Adrenal gland (tissue), 12 donors: Measurements from ENCODE around the gene NPHP3. TPM values are rescaled to one million over a fixed set of nuclear protein-coding genes. Genes with fewer than 3 reads are reported as not detected.

Experiments
- DNase-seq, 7 donors: peaks; one replicate each; pipeline ENCODE4 v3.0.0-alpha.2; 2019 to 2020
- H3K27ac ChIP-seq, 5 donors: fragments of 200-600 bp; sonication (generic) in 4 of 5; 1 replicate in 3 of 5; 2 replicates in 2 of 5; pipeline versions ENCODE4 v1.5.1 to v1.8.0; 2016 to 2020; ENCODE audit warnings: mild to moderate bottlenecking in 1 of 5
- H3K27me3 ChIP-seq: fragments of 200-600 bp; 2 replicates; pipeline ENCODE4 v1.8.0; 2021
- H3K36me3 ChIP-seq, 2 donors: fragments of 200-600 bp; replicated peaks in 1 of 2; 1 replicate in 1 of 2; 2 replicates in 1 of 2; pipeline versions ENCODE4 v1.5.1 to v1.8.0; 2018 to 2022
- H3K4me1 ChIP-seq, 2 donors: fragments of 200-600 bp; replicated peaks in 1 of 2; 1 replicate in 1 of 2; 2 replicates in 1 of 2; pipeline versions ENCODE4 v1.5.1 to v1.8.0; 2018 to 2021
- H3K4me3 ChIP-seq, 4 donors: fragments of 200-600 bp; sonication (generic) in 3 of 4; one replicate each; pipeline ENCODE4 v1.5.1; 2016 to 2018
- H3K9me3 ChIP-seq, 3 donors: fragments of 200-600 bp; sonication (generic) in 1 of 3; replicated peaks in 1 of 3; 1 replicate in 2 of 3; 2 replicates in 1 of 3; pipeline versions ENCODE4 v1.5.1 to v1.8.0; 2016 to 2021
- POLR2A ChIP-seq, 2 donors: fragments of 450-650 bp; IDR thresholded peaks; one replicate each; pipeline ENCODE4 v1.6.1; 2017; ENCODE audit warnings: antibody characterized with exemption in 2 of 2, mild to moderate bottlenecking in 2 of 2, moderate library complexity in 1 of 2
- WGBS, 4 donors: extraction: QIAGEN DNeasy Blood & Tissue Kit in 2 of 4; methylation state at CpG; one replicate each; pipeline versions ENCODE4 v1.1.5 to v1.1.7; 2013 to 2017; 5-methylcytosine and 5-hydroxymethylcytosine counted together
- intact Hi-C, 2 donors: fragments of 100-400 bp; cut with DNase I; formaldehyde crosslinking; loops; one replicate each; pipeline versions ENCODE4 v1.14.1 to v1.15.0; 2022 to 2023
- polyA plus RNA-seq, 3 donors: library from polyadenylated mRNA; stranded (reverse); fragments of 200-250 nt in 2 of 3; fragments of 350-450 nt in 1 of 3; fragmentation: Illumina TruSeq in 1 of 3; extraction: RNeasy Lipid Tissue Mini Kit (QIAGEN cat#74804) in 1 of 3; gene quantifications; one replicate each; pipeline ENCODE4 v1.2.3, GENCODE V29; 2013 to 2014
- total RNA-seq, 9 donors: library from RNA; depleted of rRNA in 4 of 9; stranded (reverse); fragments of >200 nt in 4 of 9; fragments of 120-200 nt in 1 of 9; fragmentation: NEBNext Ultra II Directional in 1 of 9; extraction: Animal tissue kit (Norgen Biotek cat#: 25700) in 1 of 9; gene quantifications; one replicate each; pipeline versions ENCODE4 v1.1.0 to v1.2.4, GENCODE V29; 2013 to 2023
- TF ChIP-seq, protein P1 (sequence below), 6 experiments: fragments of 450-650 bp in 4 of 6; fragments of 200-600 bp in 2 of 6; sonication (generic) in 1 of 6; IDR thresholded peaks; 1 replicate in 5 of 6; 2 replicates in 1 of 6; pipeline versions ENCODE4 v1.5.1 to v1.8.0; 2016 to 2021; ENCODE audit warnings: antibody characterized with exemption in 6 of 6, mild to moderate bottlenecking in 2 of 6, moderate library complexity in 1 of 6
- donor health status: healthy with polysubstance abuse.
- donor health status: Bipolar disorder and iron deficiency.
- donor health status: DM: yes; HTN: yes; CAD: no.
- donor health status: DM: no; HTN: no; CAD: no.
- donor health status: DM: no; HTN: no; CAD: no.
- donor health status: DM: yes; HTN: yes; CAD: no.

Gene NPHP3
- total and polyA plus RNA-seq, 12 donors = 10.3 to 78.0 (median 28.1) TPM

- TF ChIP-seq POLR2A (IDR thresholded peaks at IDR 0.05) = no peak
- TF ChIP-seq, protein P1, sequence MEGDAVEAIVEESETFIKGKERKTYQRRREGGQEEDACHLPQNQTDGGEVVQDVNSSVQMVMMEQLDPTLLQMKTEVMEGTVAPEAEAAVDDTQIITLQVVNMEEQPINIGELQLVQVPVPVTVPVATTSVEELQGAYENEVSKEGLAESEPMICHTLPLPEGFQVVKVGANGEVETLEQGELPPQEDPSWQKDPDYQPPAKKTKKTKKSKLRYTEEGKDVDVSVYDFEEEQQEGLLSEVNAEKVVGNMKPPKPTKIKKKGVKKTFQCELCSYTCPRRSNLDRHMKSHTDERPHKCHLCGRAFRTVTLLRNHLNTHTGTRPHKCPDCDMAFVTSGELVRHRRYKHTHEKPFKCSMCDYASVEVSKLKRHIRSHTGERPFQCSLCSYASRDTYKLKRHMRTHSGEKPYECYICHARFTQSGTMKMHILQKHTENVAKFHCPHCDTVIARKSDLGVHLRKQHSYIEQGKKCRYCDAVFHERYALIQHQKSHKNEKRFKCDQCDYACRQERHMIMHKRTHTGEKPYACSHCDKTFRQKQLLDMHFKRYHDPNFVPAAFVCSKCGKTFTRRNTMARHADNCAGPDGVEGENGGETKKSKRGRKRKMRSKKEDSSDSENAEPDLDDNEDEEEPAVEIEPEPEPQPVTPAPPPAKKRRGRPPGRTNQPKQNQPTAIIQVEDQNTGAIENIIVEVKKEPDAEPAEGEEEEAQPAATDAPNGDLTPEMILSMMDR (IDR thresholded peaks at IDR 0.05) = no peak
- no peak for DNase-seq
- Histone ChIP-seq H3K9me3 (no peaks in the 10 kb centered on the region), H3K4me3 (no peak overlapping the region), H3K27ac (no peak overlapping the region), H3K36me3 (peaks cover 0 to 63% of the 10 kb centered on the region in 2 donors), H3K4me1 (no peaks in the 10 kb centered on the region), H3K27me3 (no peaks in the 10 kb centered on the region)
- 89 to 96% (median 95%) methylated on average over 6 of the region's 6 CpGs for WGBS, 4 donors
- intact Hi-C loops = no loop called here
Observed at GRCh38 chr3:132710311-132710710, 11.9 kb downstream of the NPHP3 start.

GRCh38 chr3:132709761-132710160 is 12.4 kb downstream of the NPHP3 start:
- Histone ChIP-seq H3K36me3 (peaks cover 0 to 67% of the 10 kb centered on the region in 2 donors), H3K27me3 (no peaks in the 10 kb centered on the region), H3K4me1 (no peaks in the 10 kb centered on the region), H3K27ac (no peak overlapping the region), H3K9me3 (no peaks in the 10 kb centered on the region), H3K4me3 (no peak overlapping the region)
- intact Hi-C loops = no loop called here
- no peak for DNase-seq
- 90 to 92% (median 91%) methylated on average over 5 of the region's 5 CpGs for WGBS, 4 donors
- TF ChIP-seq, protein P1 (IDR thresholded peaks at IDR 0.05) = no peak
- TF ChIP-seq POLR2A (IDR thresholded peaks at IDR 0.05) = no peak

DNA sequence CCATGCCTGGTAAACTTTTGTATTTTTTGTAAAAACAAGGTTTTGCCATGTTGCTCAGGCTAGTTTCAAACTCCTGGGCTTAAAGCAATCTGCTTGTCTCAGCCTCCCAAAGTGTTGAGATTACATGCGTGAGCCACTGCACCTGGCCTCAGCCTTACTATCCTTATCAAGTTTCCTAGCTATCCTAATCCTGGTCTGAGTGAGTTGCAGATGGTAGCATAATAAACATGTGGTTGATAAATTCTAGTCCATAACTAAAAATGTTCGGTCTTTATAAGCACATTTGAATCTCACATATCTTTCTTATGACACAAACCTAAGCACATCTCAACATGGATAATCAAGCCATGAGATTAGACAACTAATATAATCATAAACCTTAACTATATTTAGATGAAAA is 18.5 kb downstream of the NPHP3 start:
- H3K36me3 ChIP-seq = peaks cover 0 to 91% of the 10 kb centered on the region in 2 donors

GRCh38 chr3:132695422-132695821 is 26.8 kb downstream of the NPHP3 start:
- no peaks in the 10 kb centered on the region for H3K27me3 ChIP-seq
- H3K4me1 ChIP-seq = peaks cover 5 to 8% of the 10 kb centered on the region in 2 donors
- no peak overlapping the region for H3K27ac ChIP-seq
- peaks cover 0 to 5% (median 0%) of the 10 kb centered on the region in 3 donors for H3K9me3 ChIP-seq
- peaks cover 0 to 90% of the 10 kb centered on the region in 2 donors for H3K36me3 ChIP-seq
- no peak for DNase-seq
- TF ChIP-seq, protein P1 (IDR thresholded peaks at IDR 0.05) = no peak
- no peak for TF ChIP-seq POLR2A (IDR thresholded peaks at IDR 0.05)
- no peak overlapping the region for H3K4me3 ChIP-seq
- 92 to 100% (median 100%) methylated on average over 1 of the region's 1 CpG for WGBS, 4 donors
- intact Hi-C loops = no loop called here

More for the DNA sequence above, 18.5 kb downstream of the NPHP3 start:
- Histone ChIP-seq H3K4me3 (no peak overlapping the region), H3K4me1 (peaks cover 5 to 8% of the 10 kb centered on the region in 2 donors), H3K9me3 (no peaks in the 10 kb centered on the region), H3K27me3 (no peaks in the 10 kb centered on the region), H3K27ac (no peak overlapping the region)
- intact Hi-C loops = no loop called here
- no peak for DNase-seq
- 94 to 100% (median 97%) methylated on average over 2 of the region's 2 CpGs for WGBS, 4 donors
- no peak for TF ChIP-seq POLR2A (IDR thresholded peaks at IDR 0.05)
- TF ChIP-seq, protein P1 (IDR thresholded peaks at IDR 0.05) = no peak
